HepG2 (cell line): ENCODE results near the gene ECT2. TPM values are rescaled to one million over a fixed set of nuclear protein-coding genes. Genes with fewer than 3 reads are reported as not detected.

Source experiments
- ATAC-seq: fragments of 200-7000 bp; cut with Tn5 transposase; 3 replicates; pipeline ENCODE4 v1.9.1; 2020; ENCODE audit warnings: mild to moderate bottlenecking, moderate library complexity
- BruUV-seq: library from RNA; stranded (reverse); fragments of 400-500 nt; replicated peaks from 2 replicates; lab custom pipeline; 2021; lab: Mats Ljungman, UMichigan
- CTCF ChIA-PET: fragments of 300-600 bp; formaldehyde crosslinking; extraction: SDS; loops from one replicate; lab custom pipeline; 2021; ENCODE audit warnings: low total read pairs, inconsistent platforms, low intra/inter-chr PET ratio; lab: Yijun Ruan, JAX
- POLR2A ChIA-PET: fragments of 350-600 bp; sonication (Branson Sonifier 250); formaldehyde crosslinking; loops from one replicate; lab custom pipeline; 2020; ENCODE audit warnings: antibody characterized with exemption, inconsistent platforms; lab: Yijun Ruan, JAX
- DNase-seq: peaks from one replicate; pipeline ENCODE4 v3.0.0-alpha.2; 2015; ENCODE audit warnings: low spot score
- FAIRE-seq: peaks from 3 replicates; lab custom pipeline; 2011; peaks lifted over from hg19 to GRCh38; lab: Jason Lieb, UNC
- H2AFZ ChIP-seq: one replicate; pipeline ENCODE4 v1.6.1; 2011; ENCODE audit warnings: low read length, inconsistent platforms
- H3K27ac ChIP-seq: fragments of 300-600 bp; 3 replicates; pipeline ENCODE4 v1.8.0; 2011; ENCODE audit warnings: mixed run types, mild to moderate bottlenecking, mixed read lengths, low read length, inconsistent platforms; ENCODE audit not compliant: insufficient read depth; ENCODE audit errors: extremely low read length
- H3K27me3 ChIP-seq, 2 experiments: fragments of 200-600 bp in 1 of 2; 2 replicates in 1 of 2; 3 replicates in 1 of 2; pipeline versions ENCODE4 v1.6.0 to v1.8.0; 2011; ENCODE audit warnings: low read length in 2 of 2, mild to moderate bottlenecking in 2 of 2, moderate library complexity in 2 of 2, inconsistent platforms in 1 of 2; ENCODE audit not compliant: insufficient read depth in 2 of 2, control insufficient read depth in 1 of 2
- H3K36me3 ChIP-seq, 2 experiments: fragments of 200-600 bp in 1 of 2; replicated peaks in 1 of 2; 2 replicates in 1 of 2; 3 replicates in 1 of 2; pipeline versions ENCODE4 v1.5.1 to v1.8.0; 2011; ENCODE audit warnings: low read length in 2 of 2, inconsistent platforms in 1 of 2; ENCODE audit not compliant: insufficient read depth in 2 of 2, control insufficient read depth in 1 of 2
- H3K4me1 ChIP-seq: 2 replicates; pipeline ENCODE4 v1.5.1; 2012; ENCODE audit warnings: low read length, inconsistent platforms; ENCODE audit not compliant: insufficient read depth
- H3K4me2 ChIP-seq: 2 replicates; pipeline ENCODE4 v1.6.0; 2011; ENCODE audit warnings: low read depth, low read length, inconsistent platforms
- H3K4me3 ChIP-seq, 3 experiments: fragments of 200-600 bp in 1 of 3; sonication (generic), shearing (Covaris generic) in 1 of 3; replicated peaks in 1 of 3; 2 replicates each; pipeline ENCODE4 v1.5.1; 2011 to 2016; ENCODE audit warnings: low read length in 3 of 3, inconsistent platforms in 2 of 3, low read depth in 2 of 3, mild to moderate bottlenecking in 2 of 3, control low read depth in 1 of 3, mixed read lengths in 1 of 3; ENCODE audit not compliant: insufficient read depth in 1 of 3
- H3K79me2 ChIP-seq: one replicate; pipeline ENCODE4 v1.6.1; 2011; ENCODE audit warnings: low read length, inconsistent platforms; ENCODE audit not compliant: insufficient read depth
- H3K9ac ChIP-seq: 2 replicates; pipeline ENCODE4 v1.6.0; 2011; ENCODE audit warnings: mild to moderate bottlenecking, low read depth, low read length, inconsistent platforms; ENCODE audit not compliant: insufficient read depth
- H3K9me3 ChIP-seq: 2 replicates; pipeline ENCODE4 v1.5.1; 2012; ENCODE audit warnings: mild to moderate bottlenecking, low read length
- H4K20me1 ChIP-seq: 2 replicates; pipeline ENCODE4 v1.6.0; 2011; ENCODE audit warnings: inconsistent platforms, mild to moderate bottlenecking, low read length, moderate library complexity; ENCODE audit not compliant: insufficient read depth
- ASH2L ChIP-seq: fragments of 300-600, 200-600 bp; sonication (generic); IDR thresholded peaks from 2 replicates; pipeline ENCODE4 v1.7.0; 2017; ENCODE audit warnings: low read depth, mild to moderate bottlenecking, moderate library complexity, mixed read lengths, low read length; ENCODE audit not compliant: insufficient read length
- IKZF4 ChIP-seq: sonication (generic); formaldehyde crosslinking; IDR thresholded peaks from 2 replicates; pipeline ENCODE4 v1.5.1; 2020; ENCODE audit warnings: borderline replicate concordance, mild to moderate bottlenecking, low read depth, missing genetic modification reagents; ENCODE audit errors: not compliant biosample characterization
- KDM5A ChIP-seq: fragments of 200-600 bp; sonication (generic); IDR thresholded peaks from 2 replicates; pipeline ENCODE4 v1.7.0; 2018; ENCODE audit warnings: antibody characterized with exemption, mild to moderate bottlenecking, low read length, borderline replicate concordance
- KLF11 ChIP-seq: IDR thresholded peaks from 2 replicates; pipeline ENCODE4 v1.6.1; 2016; ENCODE audit warnings: missing compliant biosample characterization
- KLF15 ChIP-seq: sonication (generic); formaldehyde crosslinking; IDR thresholded peaks from 2 replicates; pipeline ENCODE4 v1.8.1; 2023; ENCODE audit warnings: borderline replicate concordance, mild to moderate bottlenecking, inconsistent platforms, missing genetic modification reagents, mixed read lengths
- NCOA1 ChIP-seq: sonication (generic); formaldehyde crosslinking; IDR thresholded peaks from 2 replicates; pipeline ENCODE4 v1.9.0; 2021; ENCODE audit warnings: missing genetic modification reagents
- RCOR2 ChIP-seq: IDR thresholded peaks from 2 replicates; pipeline ENCODE4 v1.6.1; 2016; ENCODE audit warnings: missing biosample characterization, missing genetic modification reagents
- SATB2 ChIP-seq: sonication (generic); formaldehyde crosslinking; IDR thresholded peaks from 2 replicates; pipeline ENCODE4 v1.5.0; 2020; ENCODE audit warnings: missing genetic modification reagents
- SMYD3 ChIP-seq: sonication (generic); formaldehyde crosslinking; IDR thresholded peaks from 2 replicates; pipeline ENCODE4 v1.8.1; 2023; ENCODE audit warnings: mild to moderate bottlenecking, missing genetic modification reagents
- TFDP1 ChIP-seq: IDR thresholded peaks from 2 replicates; pipeline ENCODE4 v1.6.1; 2016; ENCODE audit warnings: missing compliant biosample characterization, missing genetic modification reagents, borderline replicate concordance
- ZFP36L2 ChIP-seq: sonication (generic); formaldehyde crosslinking; IDR thresholded peaks from 2 replicates; pipeline ENCODE4 v1.4.0; 2020; ENCODE audit warnings: missing genetic modification reagents
- ZFY ChIP-seq: sonication (generic); formaldehyde crosslinking; IDR thresholded peaks from 2 replicates; pipeline ENCODE4 v1.4.0; 2020; ENCODE audit warnings: missing genetic modification reagents
- ZIK1 ChIP-seq: sonication (generic); formaldehyde crosslinking; IDR thresholded peaks from 2 replicates; pipeline ENCODE4 v1.5.0; 2020; ENCODE audit warnings: mild to moderate bottlenecking, low read depth, missing genetic modification reagents, borderline replicate concordance
- ZNF12 ChIP-seq: sonication (generic); formaldehyde crosslinking; IDR thresholded peaks from 2 replicates; pipeline ENCODE4 v1.5.0; 2020; ENCODE audit warnings: missing genetic modification reagents
- ZNF83 ChIP-seq: sonication (generic); formaldehyde crosslinking; IDR thresholded peaks from 2 replicates; pipeline ENCODE4 v1.4.0; 2020; ENCODE audit warnings: missing genetic modification reagents, mild to moderate bottlenecking, borderline replicate concordance
- ZNF883 ChIP-seq: sonication (generic); formaldehyde crosslinking; IDR thresholded peaks from 2 replicates; pipeline ENCODE4 v1.5.1; 2020; ENCODE audit warnings: mild to moderate bottlenecking, missing genetic modification reagents; ENCODE audit errors: not compliant biosample characterization
- WGBS: methylation state at CpG from one replicate; pipeline ENCODE4 v1.1.6; 2017; ENCODE audit warnings: low lambda C conversion rate; 5-methylcytosine and 5-hydroxymethylcytosine counted together
- in situ Hi-C: cut with HindIII; loops from 2 replicates; pipeline ENCODE4 v1.10.0; 2017; ENCODE audit warnings: low pct_unique_long_range_greater_than_20kb; ENCODE audit not compliant: extremely low pct_ligation_motif_present
- intact Hi-C: fragments of 100-400 bp; cut with micrococcal nuclease; formaldehyde crosslinking; loops from one replicate; pipeline ENCODE4 v1.10.0; 2022; ENCODE audit not compliant: unreplicated experiment
- polyA plus RNA-seq, 8 experiments: library from polyadenylated mRNA; depleted of rRNA in 3 of 8; stranded (reverse) in 7 of 8; unstranded in 1 of 8; fragments of >200 nt; fragmentation: Illumina TruSeq in 4 of 8; extraction: Trizol in 4 of 8; gene quantifications; 2 replicates each; pipeline versions ENCODE4 v1.2.1 to v1.2.3, GENCODE V29; 2011 to 2016; ENCODE audit warnings: low read depth in 4 of 8, missing spikeins in 1 of 8, mixed read lengths in 1 of 8; ENCODE audit not compliant: insufficient read depth in 1 of 8
- total RNA-seq, 5 experiments: library from RNA; depleted of rRNA; stranded (reverse); fragments of >200 nt; fragmentation: Illumina TruSeq; extraction: Trizol; gene quantifications; 2 replicates each; pipeline ENCODE4 v1.2.3, GENCODE V29; 2016; ENCODE audit warnings: low read depth in 1 of 5
- TF ChIP-seq, protein P1 (sequence below): sonication (generic); formaldehyde crosslinking; IDR thresholded peaks from 2 replicates; pipeline ENCODE4 v1.5.1; 2020; ENCODE audit warnings: mild to moderate bottlenecking, missing genetic modification reagents, borderline replicate concordance

Gene ECT2
- total and polyA plus RNA-seq, 2 of the 13 experiments (the other 11 are each of a cell fraction or from before 2014, with no cell fraction given): 21.6 to 52.0 TPM

- TF ChIP-seq, protein P1, sequence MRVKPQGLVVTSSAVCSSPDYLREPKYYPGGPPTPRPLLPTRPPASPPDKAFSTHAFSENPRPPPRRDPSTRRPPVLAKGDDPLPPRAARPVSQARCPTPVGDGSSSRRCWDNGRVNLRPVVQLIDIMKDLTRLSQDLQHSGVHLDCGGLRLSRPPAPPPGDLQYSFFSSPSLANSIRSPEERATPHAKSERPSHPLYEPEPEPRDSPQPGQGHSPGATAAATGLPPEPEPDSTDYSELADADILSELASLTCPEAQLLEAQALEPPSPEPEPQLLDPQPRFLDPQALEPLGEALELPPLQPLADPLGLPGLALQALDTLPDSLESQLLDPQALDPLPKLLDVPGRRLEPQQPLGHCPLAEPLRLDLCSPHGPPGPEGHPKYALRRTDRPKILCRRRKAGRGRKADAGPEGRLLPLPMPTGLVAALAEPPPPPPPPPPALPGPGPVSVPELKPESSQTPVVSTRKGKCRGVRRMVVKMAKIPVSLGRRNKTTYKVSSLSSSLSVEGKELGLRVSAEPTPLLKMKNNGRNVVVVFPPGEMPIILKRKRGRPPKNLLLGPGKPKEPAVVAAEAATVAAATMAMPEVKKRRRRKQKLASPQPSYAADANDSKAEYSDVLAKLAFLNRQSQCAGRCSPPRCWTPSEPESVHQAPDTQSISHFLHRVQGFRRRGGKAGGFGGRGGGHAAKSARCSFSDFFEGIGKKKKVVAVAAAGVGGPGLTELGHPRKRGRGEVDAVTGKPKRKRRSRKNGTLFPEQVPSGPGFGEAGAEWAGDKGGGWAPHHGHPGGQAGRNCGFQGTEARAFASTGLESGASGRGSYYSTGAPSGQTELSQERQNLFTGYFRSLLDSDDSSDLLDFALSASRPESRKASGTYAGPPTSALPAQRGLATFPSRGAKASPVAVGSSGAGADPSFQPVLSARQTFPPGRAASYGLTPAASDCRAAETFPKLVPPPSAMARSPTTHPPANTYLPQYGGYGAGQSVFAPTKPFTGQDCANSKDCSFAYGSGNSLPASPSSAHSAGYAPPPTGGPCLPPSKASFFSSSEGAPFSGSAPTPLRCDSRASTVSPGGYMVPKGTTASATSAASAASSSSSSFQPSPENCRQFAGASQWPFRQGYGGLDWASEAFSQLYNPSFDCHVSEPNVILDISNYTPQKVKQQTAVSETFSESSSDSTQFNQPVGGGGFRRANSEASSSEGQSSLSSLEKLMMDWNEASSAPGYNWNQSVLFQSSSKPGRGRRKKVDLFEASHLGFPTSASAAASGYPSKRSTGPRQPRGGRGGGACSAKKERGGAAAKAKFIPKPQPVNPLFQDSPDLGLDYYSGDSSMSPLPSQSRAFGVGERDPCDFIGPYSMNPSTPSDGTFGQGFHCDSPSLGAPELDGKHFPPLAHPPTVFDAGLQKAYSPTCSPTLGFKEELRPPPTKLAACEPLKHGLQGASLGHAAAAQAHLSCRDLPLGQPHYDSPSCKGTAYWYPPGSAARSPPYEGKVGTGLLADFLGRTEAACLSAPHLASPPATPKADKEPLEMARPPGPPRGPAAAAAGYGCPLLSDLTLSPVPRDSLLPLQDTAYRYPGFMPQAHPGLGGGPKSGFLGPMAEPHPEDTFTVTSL (CRISPR knock-in tag): no peak
- no peak for TF ChIP-seq KLF11 (CRISPR knock-in tag)
- no peak for TF ChIP-seq ZNF83
- TF ChIP-seq ZIK1 (CRISPR knock-in tag): no peak
Observed at GRCh38 chr3:172750069-172750367, 508 bp upstream of the ECT2 start (continued).

- under 1% methylated on average over 14 of the region's 14 CpGs for WGBS
- ATAC-seq: peak; percentile 41
- Histone ChIP-seq H3K4me1 (peaks cover 63% of the 10 kb centered on the region), H3K36me3 (peaks cover 1 to 18% of the 10 kb centered on the region in 2 experiments; a peak in 2 of 5 replicates), H3K4me3 (peak overlapping the region; percentile 87 to 96 (median 94)), H3K9ac (peak overlapping the region; percentile 89), H3K9me3 (no peaks in the 10 kb centered on the region), H4K20me1 (no peaks in the 10 kb centered on the region; the same call in 1 of the 2 replicates), H3K27me3 (no peaks in the 10 kb centered on the region; a peak in 1 of 5 replicates), H3K4me2 (peak overlapping the region; percentile 72), H3K79me2 (peaks cover 47% of the 10 kb centered on the region), H2AFZ (no peak overlapping the region), H3K27ac (peak overlapping the region; percentile 83)
- in situ Hi-C loops (no loop called here), intact Hi-C loops (loop anchor here (2.0 kb wide), 1 partner anchor 40 kb away; the partner anchor contains the start of gene NCEH1)
- no peak for DNase-seq
- ChIA-PET POLR2A (interaction anchor here (1.0 to 1.1 kb wide), 2 partner anchors 34 to 59 kb away, joined by 3 read pairs; no protein-coding TSS in a partner anchor), CTCF (no interaction called here)
- BruUV-seq: no TSS peak
- peak; percentile 8 for FAIRE-seq
- TF ChIP-seq TFDP1 (CRISPR knock-in tag) (no peak), RCOR2 (CRISPR knock-in tag) (no peak), NCOA1 (CRISPR knock-in tag) (0 out of 2 replicates have a peak, but pooled peaks have one; percentile 48), ZNF883 (CRISPR knock-in tag) (no peak), ASH2L (peak; percentile 34), KDM5A (peak; percentile 4; the same call in 1 of the 2 replicates), ZFP36L2 (no peak), SATB2 (CRISPR knock-in tag) (no peak), ZFY (CRISPR knock-in tag) (no peak), IKZF4 (CRISPR knock-in tag) (no peak), SMYD3 (CRISPR knock-in tag) (no peak), KLF15 (CRISPR knock-in tag) (no peak), ZNF12 (no peak)
Observed at GRCh38 chr3:172751175-172751704, 714 bp downstream of the ECT2 start.
